ENCODE measurements around the gene TAS2R31. TPM values are rescaled to one million over a fixed set of nuclear protein-coding genes. Genes with fewer than 3 reads are reported as not detected.
"Not testable (repeated sequence)": the region's sequence is repeated elsewhere in the genome, so short reads cannot be mapped to it uniquely, and the experiment has no call there.

The TAS2R31 gene
- total and polyA plus RNA-seq, 2 of the 4 experiments (the other 2 are of a cell fraction), result 0.24 to 4.3 TPM

GRCh38 chr12:11055306-11055705 is 24.1 kb upstream of the TAS2R31 start:
- Histone ChIP-seq H2AFZ (replicated peaks; ENCODE audit: low read length, poor library complexity) (no peak overlapping the region), H2AK5ac (ENCODE audit: low read depth, low read length) (no peak overlapping the region), H3K9me1 (ENCODE audit: insufficient read depth, low read length) (peaks cover 4% of the 10 kb centered on the region; the same call in 1 of the 2 replicates), H4K8ac (ENCODE audit: low read depth in 2 of 2, low read length in 2 of 2) (no peak overlapping the region), H3K18ac (ENCODE audit: low read depth, low read length) (no peak overlapping the region), H3K56ac (ENCODE audit: extremely low read depth, insufficient read depth, low read length) (no peak overlapping the region), H3K23ac (ENCODE audit: low read depth, low read length) (no peak overlapping the region), H3K4me3 (ENCODE audit: insufficient read depth, low read depth, low read length) (no peak overlapping the region), H2BK120ac (ENCODE audit: low read depth, low read length) (no peak overlapping the region), H4K5ac (ENCODE audit: low read depth, low read length) (no peak overlapping the region), H3K27me3 (ENCODE audit: control insufficient read depth, insufficient read depth, low read length) (no peaks in the 10 kb centered on the region), H3K9me3 (ENCODE audit: control insufficient read depth, insufficient read depth, low read length) (no peaks in the 10 kb centered on the region), H2BK15ac (ENCODE audit: low read depth, low read length) (no peak overlapping the region), H3K27ac (ENCODE audit: insufficient read depth, low read length) (no peak overlapping the region), H3K4ac (ENCODE audit: low read depth, low read length) (no peak overlapping the region), H3K9ac (ENCODE audit: low read depth, low read length) (no peak overlapping the region), H3K4me2 (ENCODE audit: low read depth, low read length) (no peak overlapping the region), H4K91ac (ENCODE audit: insufficient read depth, low read depth, low read length) (no peak overlapping the region), H3K79me1 (ENCODE audit: low read depth in 1 of 2, low read length in 2 of 2) (peaks cover 17 to 31% of the 10 kb centered on the region in 2 experiments; a peak in 3 of 4 replicates), H2BK20ac (ENCODE audit: low read depth, low read length) (no peak overlapping the region), H3K36me3 (ENCODE audit: control insufficient read depth, insufficient read depth, low read length) (peaks cover 2% of the 10 kb centered on the region; the same call in 1 of the 2 replicates), H2BK5ac (ENCODE audit: low read depth, low read length, poor library complexity, severe bottlenecking) (no peak overlapping the region), H3K4me1 (ENCODE audit: control insufficient read depth, insufficient read depth, low read length) (no peaks in the 10 kb centered on the region), H3K14ac (replicated peaks; ENCODE audit: low read depth, low read length) (no peak overlapping the region), H4K20me1 (ENCODE audit: insufficient read depth, low read length) (no peaks in the 10 kb centered on the region), H2AK9ac (replicated peaks; ENCODE audit: low read depth, low read length, poor library complexity) (no peak overlapping the region)
- dilution Hi-C loops (cut with HindIII; ENCODE audit: low sequenced_read_pairs, unreplicated experiment), result no loop called here
- no CpG with 5 or more reads among the region's 2 CpGs for WGBS, 2 experiments (ENCODE audit: extremely low coverage in 2 of 2, insufficient read length in 1 of 2)
- ATAC-seq (ENCODE audit: low read depth) (no peak), DNase-seq (no peak)
- BruUV-seq (replicated peaks), result no TSS peak
- ChIA-PET CTCF (interaction anchor here (0.6 kb wide), 1 partner anchor 50 kb away, joined by 4 read pairs; no protein-coding TSS in a partner anchor), POLR2A (ENCODE audit: unreplicated experiment) (no interaction called here)
- intact Hi-C loops (cut with micrococcal nuclease), result no loop called here
- in situ Hi-C loops (cut with MboI; ENCODE audit: low sequenced_read_pairs), result no loop called here
- no peak for TF ChIP-seq RFX5 (IDR thresholded peaks at IDR 0.05; ENCODE audit: low read depth, low read length)
- no peak for TF ChIP-seq SMC3 (IDR thresholded peaks at IDR 0.05; ENCODE audit: low read depth, low read length)
- no peak for TF ChIP-seq FOS (IDR thresholded peaks at IDR 0.05; ENCODE audit: low read depth, low read length)
- no peak for TF ChIP-seq CTCF (conservative IDR thresholded peaks at IDR 0.05; ENCODE audit: low read depth, low read length)
- TF ChIP-seq RAD21 (IDR thresholded peaks at IDR 0.05; ENCODE audit: low read length), result no peak
- TF ChIP-seq RCOR1 (IDR thresholded peaks at IDR 0.05; ENCODE audit: insufficient replicate concordance, low read length), result no peak

GRCh38 chr12:11049806-11050531 is 18.8 kb upstream of the TAS2R31 start:
- H4K91ac ChIP-seq (ENCODE audit: insufficient read depth, low read depth, low read length); H2BK15ac ChIP-seq (ENCODE audit: low read depth, low read length); H3K56ac ChIP-seq (ENCODE audit: extremely low read depth, insufficient read depth, low read length); H3K9me3 ChIP-seq (ENCODE audit: control insufficient read depth, insufficient read depth, low read length); H3K27me3 ChIP-seq (ENCODE audit: control insufficient read depth, insufficient read depth, low read length); H3K4me1 ChIP-seq (ENCODE audit: control insufficient read depth, insufficient read depth, low read length); H4K5ac ChIP-seq (ENCODE audit: low read depth, low read length); ATAC-seq (ENCODE audit: low read depth); BruUV-seq (replicated peaks); POLR2A ChIA-PET (ENCODE audit: unreplicated experiment); H3K4me3 ChIP-seq (ENCODE audit: insufficient read depth, low read depth, low read length); H2BK5ac ChIP-seq (ENCODE audit: low read depth, low read length, poor library complexity, severe bottlenecking); H4K20me1 ChIP-seq (ENCODE audit: insufficient read depth, low read length); dilution Hi-C loops (cut with HindIII; ENCODE audit: low sequenced_read_pairs, unreplicated experiment); H3K4me2 ChIP-seq (ENCODE audit: low read depth, low read length); H3K14ac ChIP-seq (replicated peaks; ENCODE audit: low read depth, low read length); H3K9me1 ChIP-seq (ENCODE audit: insufficient read depth, low read length); H4K8ac ChIP-seq (ENCODE audit: low read depth in 2 of 2, low read length in 2 of 2); H3K23ac ChIP-seq (ENCODE audit: low read depth, low read length); H2BK20ac ChIP-seq (ENCODE audit: low read depth, low read length); H2AK9ac ChIP-seq (replicated peaks; ENCODE audit: low read depth, low read length, poor library complexity); H3K9ac ChIP-seq (ENCODE audit: low read depth, low read length); DNase-seq; H2AK5ac ChIP-seq (ENCODE audit: low read depth, low read length); H3K4ac ChIP-seq (ENCODE audit: low read depth, low read length); H3K27ac ChIP-seq (ENCODE audit: insufficient read depth, low read length); H2AFZ ChIP-seq (replicated peaks; ENCODE audit: low read length, poor library complexity); H3K18ac ChIP-seq (ENCODE audit: low read depth, low read length); intact Hi-C loops (cut with micrococcal nuclease); H2BK120ac ChIP-seq (ENCODE audit: low read depth, low read length); in situ Hi-C loops (cut with MboI; ENCODE audit: low sequenced_read_pairs); H3K36me3 ChIP-seq (ENCODE audit: control insufficient read depth, insufficient read depth, low read length): not testable (repeated sequence)
- CTCF ChIA-PET, result interaction anchor here (0.6 kb wide), 1 partner anchor 128 kb away, joined by 3 read pairs; no protein-coding TSS in a partner anchor
- no CpG with 5 or more reads among the region's 7 CpGs for WGBS, 2 experiments (ENCODE audit: extremely low coverage in 2 of 2, insufficient read length in 1 of 2)
- H3K79me1 ChIP-seq (ENCODE audit: low read depth in 1 of 2, low read length in 2 of 2), result peaks cover 7 to 10% of the 10 kb centered on the region in 2 experiments; a peak in 3 of 4 replicates
